Measurements from ENCODE around the gene ZNF385D. TPM values are rescaled to one million over a fixed set of nuclear protein-coding genes. Genes with fewer than 3 reads are reported as not detected.

ZNF385D gene
- total RNA-seq, 1 experiment from 2014 or later: 0.28 TPM

GRCh38 chr3:21644268-21644667, 106.7 kb downstream of the ZNF385D start:
- no peaks in the 10 kb centered on the region for H3K36me3 ChIP-seq (ENCODE audit: low read depth)
- intact Hi-C loops (cut with micrococcal nuclease; ENCODE audit: unreplicated experiment): no loop called here
- ChIA-PET POLR2A (ENCODE audit: unreplicated experiment) (no interaction called here), CTCF (no interaction called here)
- H3K4me2 ChIP-seq: no peak overlapping the region
- H3K27ac ChIP-seq: no peak overlapping the region
- no peaks in the 10 kb centered on the region for H3K79me2 ChIP-seq (ENCODE audit: low read depth)
- no peak for TF ChIP-seq EZH2 (IDR thresholded peaks at IDR 0.05; ENCODE audit: low read depth)
- TF ChIP-seq CTCF (conservative IDR thresholded peaks at IDR 0.05): no peak
- DNase-seq: no peak
- H3K4me3 ChIP-seq: no peak overlapping the region
- H3K4me1 ChIP-seq (replicated peaks; ENCODE audit: insufficient read depth): no peaks in the 10 kb centered on the region
- no peaks in the 10 kb centered on the region for H4K20me1 ChIP-seq (ENCODE audit: insufficient read depth)
- no peaks in the 10 kb centered on the region for H3K27me3 ChIP-seq (ENCODE audit: insufficient read depth, low read depth)
- no peaks in the 10 kb centered on the region for H3K9me3 ChIP-seq (ENCODE audit: insufficient read depth, low read depth)
- no peak overlapping the region for H2AFZ ChIP-seq
- no peaks in the 10 kb centered on the region for H3F3A ChIP-seq (ENCODE audit: insufficient read depth, low read depth)
- 0 out of 2 replicates have a peak, but pooled peaks cover 3% of the 10 kb centered on the region for H3K9me2 ChIP-seq (ENCODE audit: insufficient read depth)
- no TSS peak for BruUV-seq (replicated peaks)

- intact Hi-C loops (cut with micrococcal nuclease; ENCODE audit: unreplicated experiment): no loop called here
- H3K9me3 ChIP-seq (ENCODE audit: insufficient read depth, low read depth): no peaks in the 10 kb centered on the region
- 0 out of 2 replicates have a peak, but pooled peaks cover 3% of the 10 kb centered on the region for H3K9me2 ChIP-seq (ENCODE audit: insufficient read depth)
- no peaks in the 10 kb centered on the region for H4K20me1 ChIP-seq (ENCODE audit: insufficient read depth)
- H3K4me3 ChIP-seq: no peak overlapping the region
- no TSS peak for BruUV-seq (replicated peaks)
- no peak overlapping the region for H2AFZ ChIP-seq
- DNase-seq: no peak
- H3K36me3 ChIP-seq (ENCODE audit: low read depth): no peaks in the 10 kb centered on the region
- H3K79me2 ChIP-seq (ENCODE audit: low read depth): no peaks in the 10 kb centered on the region
- POLR2A ChIA-PET (ENCODE audit: unreplicated experiment): no interaction called here
- H3F3A ChIP-seq (ENCODE audit: insufficient read depth, low read depth): no peaks in the 10 kb centered on the region
- TF ChIP-seq CTCF (conservative IDR thresholded peaks at IDR 0.05) (no peak), EZH2 (IDR thresholded peaks at IDR 0.05; ENCODE audit: low read depth) (no peak)
- H3K4me2 ChIP-seq: no peak overlapping the region
- no peak overlapping the region for H3K27ac ChIP-seq
- H3K27me3 ChIP-seq (ENCODE audit: insufficient read depth, low read depth): no peaks in the 10 kb centered on the region
- no peaks in the 10 kb centered on the region for H3K4me1 ChIP-seq (replicated peaks; ENCODE audit: insufficient read depth)
- CTCF ChIA-PET: no interaction called here
Observed at GRCh38 chr3:21643752-21644151, 107.3 kb downstream of the ZNF385D start.

DNA sequence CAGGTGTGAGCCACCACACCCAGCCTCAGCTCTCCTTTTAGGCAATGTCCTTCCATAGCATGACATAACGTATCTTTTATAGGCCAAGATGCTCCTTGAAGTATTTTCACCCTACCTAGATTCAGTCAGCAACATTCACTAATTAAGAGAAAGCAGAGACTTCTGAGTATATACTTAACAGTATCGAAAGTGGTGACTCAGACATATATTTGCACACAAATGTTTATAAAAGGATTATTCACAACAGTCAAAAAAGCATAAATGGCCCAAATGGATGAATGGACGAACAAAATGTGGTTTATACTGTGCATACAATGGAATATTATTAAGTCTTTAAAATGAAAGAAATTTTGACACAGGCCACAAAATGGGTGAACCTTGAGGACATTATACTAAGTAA, 108.6 kb downstream of the ZNF385D start:
- H3K79me2 ChIP-seq (ENCODE audit: low read depth): no peaks in the 10 kb centered on the region
- H3K4me2 ChIP-seq: no peak overlapping the region
- ChIA-PET CTCF (no interaction called here), POLR2A (ENCODE audit: unreplicated experiment) (no interaction called here)
- TF ChIP-seq EZH2 (IDR thresholded peaks at IDR 0.05; ENCODE audit: low read depth) (no peak), CTCF (conservative IDR thresholded peaks at IDR 0.05) (no peak)
- no TSS peak for BruUV-seq (replicated peaks)
- no peak overlapping the region for H2AFZ ChIP-seq
- intact Hi-C loops (cut with micrococcal nuclease; ENCODE audit: unreplicated experiment): no loop called here
- no peak for DNase-seq
- H3K4me1 ChIP-seq (replicated peaks; ENCODE audit: insufficient read depth): no peaks in the 10 kb centered on the region
- no peaks in the 10 kb centered on the region for H3K27me3 ChIP-seq (ENCODE audit: insufficient read depth, low read depth)
- H3K9me2 ChIP-seq (ENCODE audit: insufficient read depth): 0 out of 2 replicates have a peak, but pooled peaks cover 3% of the 10 kb centered on the region
- no peak overlapping the region for H3K4me3 ChIP-seq
- H3F3A ChIP-seq (ENCODE audit: insufficient read depth, low read depth): no peaks in the 10 kb centered on the region
- no peak overlapping the region for H3K27ac ChIP-seq
- H4K20me1 ChIP-seq (ENCODE audit: insufficient read depth): no peaks in the 10 kb centered on the region
- no peaks in the 10 kb centered on the region for H3K9me3 ChIP-seq (ENCODE audit: insufficient read depth, low read depth)
- no peaks in the 10 kb centered on the region for H3K36me3 ChIP-seq (ENCODE audit: low read depth)

All from PC-9 (cell line).